PC-9 (cell line): ENCODE measurements around the gene ARFGAP3. TPM values are rescaled to one million over a fixed set of nuclear protein-coding genes. Genes with fewer than 3 reads are reported as not detected.

Experiments used
- BruUV-seq: library from RNA; stranded (reverse); fragments of 400-500 nt; replicated peaks from 2 replicates; lab custom pipeline; 2021; lab: Mats Ljungman, UMichigan
- CTCF ChIA-PET: fragments of 300-600 bp; sonication (Branson Sonifier 250); formaldehyde crosslinking; loops from one replicate; lab custom pipeline; 2022; ENCODE audit warnings: antibody characterized with exemption; lab: Charles Lee
- POLR2A ChIA-PET: fragments of 300-600 bp; sonication (Branson Sonifier 250); formaldehyde crosslinking; loops from one replicate; lab custom pipeline; 2022; ENCODE audit warnings: antibody characterized with exemption; ENCODE audit not compliant: unreplicated experiment; lab: Charles Lee
- DNase-seq, 2 experiments: peaks; one replicate each; pipeline versions ENCODE4 v3.0.0 to v3.0.0-alpha.2; 2015 to 2022; ENCODE audit warnings: mixed read lengths in 1 of 2
- H2AFZ ChIP-seq: fragments of 200-600 bp; sonication (generic); 2 replicates; pipeline ENCODE4 v1.8.1; 2017; ENCODE audit warnings: antibody characterized with exemption
- H3F3A ChIP-seq: fragments of 200-600 bp; sonication (generic); 2 replicates; pipeline ENCODE4 v1.8.1; 2017; ENCODE audit warnings: antibody characterized with exemption, mild to moderate bottlenecking, low read depth; ENCODE audit not compliant: insufficient read depth
- H3K27ac ChIP-seq: fragments of 200-600 bp; sonication (generic); 2 replicates; pipeline ENCODE4 v1.6.1; 2016; ENCODE audit warnings: mixed run types
- H3K27me3 ChIP-seq: fragments of 200-600 bp; sonication (generic); 2 replicates; pipeline ENCODE4 v1.6.1; 2016; ENCODE audit warnings: low read depth, mixed run types; ENCODE audit not compliant: insufficient read depth
- H3K36me3 ChIP-seq: fragments of 200-600 bp; sonication (generic); 2 replicates; pipeline ENCODE4 v1.6.1; 2016; ENCODE audit warnings: low read depth, mixed run types
- H3K4me1 ChIP-seq: fragments of 200-600 bp; sonication (generic); replicated peaks from 2 replicates; pipeline ENCODE4 v1.6.1; 2016; ENCODE audit warnings: mixed run types; ENCODE audit not compliant: insufficient read depth
- H3K4me2 ChIP-seq: fragments of 200-600 bp; sonication (generic); 2 replicates; pipeline ENCODE4 v1.6.1; 2017; ENCODE audit warnings: mixed run types
- H3K4me3 ChIP-seq: fragments of 200-600 bp; sonication (generic); 2 replicates; pipeline ENCODE4 v1.6.1; 2016; ENCODE audit warnings: mixed run types
- H3K79me2 ChIP-seq: fragments of 200-600 bp; sonication (generic); 2 replicates; pipeline ENCODE4 v1.6.1; 2017; ENCODE audit warnings: low read depth, mixed run types
- H3K9me2 ChIP-seq: fragments of 200-600 bp; sonication (generic); 2 replicates; pipeline ENCODE4 v1.8.1; 2017; ENCODE audit warnings: mild to moderate bottlenecking; ENCODE audit not compliant: insufficient read depth
- H3K9me3 ChIP-seq: fragments of 200-600 bp; sonication (generic); 2 replicates; pipeline ENCODE4 v1.8.1; 2016; ENCODE audit warnings: low read depth; ENCODE audit not compliant: insufficient read depth
- H4K20me1 ChIP-seq: fragments of 200-600 bp; sonication (generic); 2 replicates; pipeline ENCODE4 v1.8.1; 2017; ENCODE audit not compliant: insufficient read depth
- EZH2 ChIP-seq: fragments of 200-600 bp; sonication (generic); IDR thresholded peaks from 2 replicates; pipeline ENCODE4 v1.8.0; 2017; ENCODE audit warnings: antibody characterized with exemption, low read depth
- intact Hi-C: fragments of 100-400 bp; cut with micrococcal nuclease; formaldehyde crosslinking; loops from one replicate; pipeline ENCODE4 v1.10.0; 2022; ENCODE audit not compliant: unreplicated experiment
- total RNA-seq: library from RNA; stranded (reverse); gene quantifications from 2 replicates; pipeline ENCODE4 v1.2.3, GENCODE V29; 2021
- TF ChIP-seq, protein P1 (sequence below): fragments of 200-600 bp; sonication (generic); conservative IDR thresholded peaks from 2 replicates; pipeline ENCODE4 v1.6.1; 2017; ENCODE audit warnings: mixed run types, antibody characterized with exemption, mild to moderate bottlenecking, moderate library complexity

The ARFGAP3 gene
- total RNA-seq, 1 experiment from 2014 or later = 29.1 TPM

DNA sequence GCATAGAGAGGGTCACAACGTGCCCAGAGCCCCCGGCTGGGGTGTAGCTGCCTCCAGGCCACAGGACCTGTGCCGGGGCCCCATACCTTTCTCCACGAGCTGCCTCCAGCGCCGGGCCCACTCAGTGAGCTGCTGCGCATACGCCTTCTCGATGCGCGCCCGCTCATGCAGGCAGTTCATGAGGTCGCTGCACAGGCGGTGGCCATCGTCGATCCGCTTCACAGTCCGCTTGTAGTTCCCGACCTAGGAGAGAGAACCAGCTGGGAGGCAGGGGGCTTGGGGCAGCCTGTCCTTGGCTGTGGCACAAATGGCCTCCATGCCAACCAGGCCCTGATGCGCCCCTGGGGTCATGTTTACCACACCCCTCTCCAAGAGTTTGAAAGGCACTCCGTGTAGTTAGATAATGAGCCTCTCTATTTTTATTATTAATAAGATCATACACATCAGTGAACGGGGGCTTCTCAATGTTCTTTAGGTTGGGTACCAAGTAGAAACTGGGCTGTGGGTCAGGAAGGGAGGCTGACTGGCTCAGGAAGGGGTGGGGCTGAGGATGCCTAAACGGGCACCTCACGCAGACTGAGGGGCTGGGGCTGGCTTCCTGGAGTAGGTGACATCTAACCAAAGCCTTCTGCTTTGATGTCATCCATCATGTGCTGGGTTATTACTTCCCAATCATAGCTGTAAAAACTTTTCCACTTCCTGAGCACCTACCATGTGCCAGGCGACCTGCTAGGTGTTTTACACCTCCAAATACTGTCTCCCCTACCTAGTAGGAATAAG lies 36.5 kb upstream of the ARFGAP3 start:
- H3K9me3 ChIP-seq = no peaks in the 10 kb centered on the region
- no peak overlapping the region for H3K4me3 ChIP-seq
- H3K36me3 ChIP-seq = peaks cover 5% of the 10 kb centered on the region; the same call in 1 of the 2 replicates
- H3K9me2 ChIP-seq = no peaks in the 10 kb centered on the region
- no peak overlapping the region for H3K27ac ChIP-seq
- DNase-seq = no peak
- TF ChIP-seq, protein P1, sequence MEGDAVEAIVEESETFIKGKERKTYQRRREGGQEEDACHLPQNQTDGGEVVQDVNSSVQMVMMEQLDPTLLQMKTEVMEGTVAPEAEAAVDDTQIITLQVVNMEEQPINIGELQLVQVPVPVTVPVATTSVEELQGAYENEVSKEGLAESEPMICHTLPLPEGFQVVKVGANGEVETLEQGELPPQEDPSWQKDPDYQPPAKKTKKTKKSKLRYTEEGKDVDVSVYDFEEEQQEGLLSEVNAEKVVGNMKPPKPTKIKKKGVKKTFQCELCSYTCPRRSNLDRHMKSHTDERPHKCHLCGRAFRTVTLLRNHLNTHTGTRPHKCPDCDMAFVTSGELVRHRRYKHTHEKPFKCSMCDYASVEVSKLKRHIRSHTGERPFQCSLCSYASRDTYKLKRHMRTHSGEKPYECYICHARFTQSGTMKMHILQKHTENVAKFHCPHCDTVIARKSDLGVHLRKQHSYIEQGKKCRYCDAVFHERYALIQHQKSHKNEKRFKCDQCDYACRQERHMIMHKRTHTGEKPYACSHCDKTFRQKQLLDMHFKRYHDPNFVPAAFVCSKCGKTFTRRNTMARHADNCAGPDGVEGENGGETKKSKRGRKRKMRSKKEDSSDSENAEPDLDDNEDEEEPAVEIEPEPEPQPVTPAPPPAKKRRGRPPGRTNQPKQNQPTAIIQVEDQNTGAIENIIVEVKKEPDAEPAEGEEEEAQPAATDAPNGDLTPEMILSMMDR = no peak
- TF ChIP-seq EZH2 = no peak
- H3K79me2 ChIP-seq = no peaks in the 10 kb centered on the region
- peaks cover 9% of the 10 kb centered on the region; the same call in 1 of the 2 replicates for H3F3A ChIP-seq
- H3K4me2 ChIP-seq = no peak overlapping the region
- intact Hi-C loops = no loop called here
- no TSS peak for BruUV-seq
- H3K27me3 ChIP-seq = no peaks in the 10 kb centered on the region
- H3K4me1 ChIP-seq = no peaks in the 10 kb centered on the region
- ChIA-PET CTCF (no interaction called here), POLR2A (no interaction called here)
- no peak overlapping the region for H2AFZ ChIP-seq
- H4K20me1 ChIP-seq = peaks cover 34% of the 10 kb centered on the region

DNA sequence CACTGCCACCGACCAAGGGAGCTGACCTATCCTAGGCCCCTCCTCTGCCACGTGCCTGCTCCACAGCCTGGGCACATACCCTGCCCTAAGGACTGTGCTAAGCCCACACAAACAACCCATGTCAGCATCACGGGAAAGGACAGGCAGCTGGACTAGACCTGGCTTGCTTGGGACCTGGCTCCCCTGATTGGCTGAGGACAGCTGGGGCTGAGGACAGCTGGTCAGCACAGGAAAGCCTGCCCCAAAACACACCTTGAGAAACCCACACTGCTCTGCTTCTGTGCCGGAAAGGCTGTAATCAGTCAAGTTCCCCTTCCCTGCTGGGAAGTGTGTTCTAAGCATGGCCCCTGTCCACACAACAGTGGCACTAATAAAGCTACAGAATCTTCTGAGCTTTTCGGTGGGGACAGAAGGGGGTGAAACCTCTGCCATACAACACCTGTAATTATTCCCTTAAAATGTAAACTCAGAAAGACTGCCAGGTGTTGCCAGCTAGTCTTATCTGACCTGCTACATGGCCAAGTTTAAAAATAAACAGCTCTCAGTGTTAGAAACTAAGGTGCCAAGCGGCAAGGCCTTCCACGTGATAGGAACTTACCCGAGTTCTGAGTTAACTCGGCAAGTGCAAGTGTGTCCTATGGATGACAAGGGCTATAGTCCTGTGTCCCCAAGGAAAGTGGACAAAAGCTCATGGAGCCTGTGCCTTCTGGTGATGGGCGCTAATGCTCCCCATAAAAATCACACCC lies 35.7 kb upstream of the ARFGAP3 start:
- no peak for TF ChIP-seq EZH2
- TF ChIP-seq, protein P1 = no peak
- Histone ChIP-seq H3K9me3 (no peaks in the 10 kb centered on the region), H3K4me1 (no peaks in the 10 kb centered on the region), H3K4me2 (no peak overlapping the region), H3K36me3 (peaks cover 5% of the 10 kb centered on the region; the same call in 1 of the 2 replicates), H3F3A (peaks cover 11% of the 10 kb centered on the region; the same call in 1 of the 2 replicates), H4K20me1 (peaks cover 33% of the 10 kb centered on the region), H2AFZ (no peak overlapping the region), H3K4me3 (no peak overlapping the region), H3K27me3 (no peaks in the 10 kb centered on the region), H3K9me2 (no peaks in the 10 kb centered on the region), H3K79me2 (no peaks in the 10 kb centered on the region), H3K27ac (no peak overlapping the region)
- ChIA-PET POLR2A (no interaction called here), CTCF (interaction anchor here (0.6 kb wide), 1 partner anchor 27 kb away, joined by 3 read pairs; no protein-coding TSS in a partner anchor)
- intact Hi-C loops = no loop called here
- BruUV-seq = no TSS peak
- DNase-seq = no peak

DNA sequence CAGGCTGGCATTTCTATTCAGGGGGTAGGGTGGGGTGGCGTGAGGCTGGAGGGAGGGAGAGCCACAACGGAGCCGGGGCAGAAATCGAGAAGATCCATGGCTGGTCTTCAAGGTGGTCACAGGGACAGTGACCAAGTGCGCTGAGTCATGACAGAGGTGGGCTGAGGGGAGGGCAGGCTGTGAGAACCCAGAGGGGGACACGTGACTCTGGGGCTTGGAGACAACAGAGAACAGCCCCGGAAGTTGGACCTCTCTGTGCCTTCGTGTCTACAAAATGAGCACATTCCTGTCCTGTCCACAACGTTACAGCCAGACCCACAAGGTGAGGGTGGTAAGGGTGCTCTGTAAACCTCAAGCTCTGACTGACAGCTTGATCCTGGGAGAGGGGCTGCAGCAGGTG lies 35.1 kb upstream of the ARFGAP3 start:
- Histone ChIP-seq H3K9me3 (no peaks in the 10 kb centered on the region), H3K4me1 (no peaks in the 10 kb centered on the region), H3K27me3 (no peaks in the 10 kb centered on the region), H4K20me1 (peaks cover 30% of the 10 kb centered on the region), H3K27ac (no peak overlapping the region), H3K4me3 (no peak overlapping the region), H3K79me2 (no peaks in the 10 kb centered on the region), H3F3A (peaks cover 11% of the 10 kb centered on the region; the same call in 1 of the 2 replicates), H3K4me2 (no peak overlapping the region), H3K9me2 (no peaks in the 10 kb centered on the region), H3K36me3 (peaks cover 5% of the 10 kb centered on the region; the same call in 1 of the 2 replicates), H2AFZ (no peak overlapping the region)
- no peak for TF ChIP-seq EZH2
- TF ChIP-seq, protein P1 = no peak
- ChIA-PET POLR2A (no interaction called here), CTCF (interaction anchor here (0.6 kb wide), 1 partner anchor 28 kb away, joined by 3 read pairs; no protein-coding TSS in a partner anchor)
- no TSS peak for BruUV-seq
- intact Hi-C loops = no loop called here
- DNase-seq = no peak
